ENCODE measurements around the gene CCDC97.

- TF ChIP-seq CTCF (IDR thresholded peaks at IDR 0.05 in 2 of 3, conservative IDR thresholded peaks at IDR 0.05 in 1 of 3; ENCODE audit: borderline replicate concordance in 1 of 3, insufficient read depth in 1 of 3, low read depth in 2 of 3, low read length in 2 of 3) (no peak), YY1 (IDR thresholded peaks at IDR 0.05; ENCODE audit: extremely low read depth, insufficient replicate concordance, low read depth, low read length) (no peak), SP1 (IDR thresholded peaks at IDR 0.05; ENCODE audit: low read depth) (no peak), EZH2phosphoT487 (IDR thresholded peaks at IDR 0.05; ENCODE audit: borderline replicate concordance) (no peak), REST (IDR thresholded peaks at IDR 0.05; ENCODE audit: low read depth) (no peak)
Measured at GRCh38 chr19:41373993-41374392, 64.0 kb downstream of the CCDC97 start.

Data from HCT116 (cell line).